GM23248 (cell line): ENCODE data around the gene DIP2C. TPM values are rescaled to one million over a fixed set of nuclear protein-coding genes. Genes with fewer than 3 reads are reported as not detected.
"Not testable (repeated sequence)": the region's sequence is repeated elsewhere in the genome, so short reads cannot be mapped to it uniquely, and the experiment has no call there.

Experiments
- DNase-seq: peaks from one replicate; pipeline ENCODE4 v3.0.0-alpha.2; 2015
- H2AFZ ChIP-seq: fragments of 200-600 bp; sonication (generic); 2 replicates; pipeline ENCODE4 v1.6.1; 2016; ENCODE audit warnings: antibody characterized with exemption
- H3F3A ChIP-seq: fragments of 200-600 bp; sonication (generic); 2 replicates; pipeline ENCODE4 v1.6.1; 2016; ENCODE audit warnings: mild to moderate bottlenecking, antibody characterized with exemption, mixed run types; ENCODE audit not compliant: insufficient read depth
- H3K27ac ChIP-seq: fragments of 200-600 bp; sonication (generic); 2 replicates; pipeline ENCODE4 v1.5.1; 2016; ENCODE audit warnings: mild to moderate bottlenecking
- H3K27me3 ChIP-seq: fragments of 200-600 bp; sonication (generic); replicated peaks from 2 replicates; pipeline ENCODE4 v1.6.1; 2016; ENCODE audit warnings: mild to moderate bottlenecking; ENCODE audit not compliant: insufficient read depth
- H3K36me3 ChIP-seq: fragments of 200-600 bp; sonication (generic); 2 replicates; pipeline ENCODE4 v1.6.1; 2016; ENCODE audit warnings: low read depth, mild to moderate bottlenecking
- H3K4me1 ChIP-seq: fragments of 200-600 bp; sonication (generic); 2 replicates; pipeline ENCODE4 v1.6.1; 2016; ENCODE audit warnings: mild to moderate bottlenecking; ENCODE audit not compliant: insufficient read depth
- H3K4me2 ChIP-seq: fragments of 200-600 bp; sonication (generic); one replicate; pipeline ENCODE4 v1.6.1; 2016; ENCODE audit warnings: mild to moderate bottlenecking; ENCODE audit not compliant: unreplicated experiment
- H3K4me3 ChIP-seq: fragments of 200-600 bp; sonication (generic); 2 replicates; pipeline ENCODE4 v1.5.1; 2016; ENCODE audit warnings: mild to moderate bottlenecking
- H3K79me2 ChIP-seq: fragments of 200-600 bp; sonication (generic); 2 replicates; pipeline ENCODE4 v1.6.1; 2016; ENCODE audit warnings: mild to moderate bottlenecking; ENCODE audit not compliant: insufficient read depth
- H3K9ac ChIP-seq: fragments of 200-600 bp; sonication (generic); 2 replicates; pipeline ENCODE4 v1.6.1; 2016; ENCODE audit warnings: mild to moderate bottlenecking
- H3K9me2 ChIP-seq: fragments of 200-600 bp; sonication (generic); 2 replicates; pipeline ENCODE4 v1.6.1; 2016; ENCODE audit warnings: mixed run types, mild to moderate bottlenecking, moderate library complexity; ENCODE audit not compliant: insufficient read depth
- H3K9me3 ChIP-seq: fragments of 200-600 bp; sonication (generic); one replicate; pipeline ENCODE4 v1.6.1; 2017; ENCODE audit warnings: low read depth
- H4K20me1 ChIP-seq: fragments of 200-600 bp; sonication (generic); 2 replicates; pipeline ENCODE4 v1.6.0; 2016; ENCODE audit not compliant: insufficient read depth
- EZH2 ChIP-seq: fragments of 200-600 bp; sonication (generic); IDR thresholded peaks from 2 replicates; pipeline ENCODE4 v1.6.1; 2018; ENCODE audit warnings: antibody characterized with exemption, mild to moderate bottlenecking; ENCODE audit not compliant: insufficient read depth, poor library complexity, severe bottlenecking
- EZH2phosphoT487 ChIP-seq: fragments of 200-600 bp; sonication (generic); IDR thresholded peaks from 2 replicates; pipeline ENCODE4 v1.6.1; 2018; ENCODE audit warnings: antibody characterized with exemption, moderate library complexity, mild to moderate bottlenecking, low read depth; ENCODE audit not compliant: insufficient read depth
- WGBS, 2 experiments: methylation state at CpG; one replicate each; pipeline ENCODE4 v1.1.6; 2015 to 2017; ENCODE audit warnings: low lambda C conversion rate in 2 of 2, low coverage in 1 of 2; ENCODE audit errors: missing lambda C conversion rate in 2 of 2; 5-methylcytosine and 5-hydroxymethylcytosine counted together
- in situ Hi-C: fragments of 300-500 bp; cut with MboI; formaldehyde crosslinking; loops from 2 replicates; pipeline ENCODE4 v1.15.0; 2020
- polyA plus RNA-seq: library from polyadenylated mRNA; unstranded; fragments of >200 nt; fragmentation: Nextera tagmentation; extraction: Ambion mirVana; gene quantifications from 2 replicates; pipeline ENCODE4 v1.2.1, GENCODE V29; 2016
- total RNA-seq: library from RNA; depleted of rRNA; stranded (reverse); fragments of >200 nt; shearing (Covaris generic); gene quantifications from 2 replicates; pipeline ENCODE4 v1.2.3, GENCODE V29; 2014

Gene DIP2C
- total and polyA plus RNA-seq, 2 experiments from 2014 or later: 12.0 to 13.1 TPM

DNA sequence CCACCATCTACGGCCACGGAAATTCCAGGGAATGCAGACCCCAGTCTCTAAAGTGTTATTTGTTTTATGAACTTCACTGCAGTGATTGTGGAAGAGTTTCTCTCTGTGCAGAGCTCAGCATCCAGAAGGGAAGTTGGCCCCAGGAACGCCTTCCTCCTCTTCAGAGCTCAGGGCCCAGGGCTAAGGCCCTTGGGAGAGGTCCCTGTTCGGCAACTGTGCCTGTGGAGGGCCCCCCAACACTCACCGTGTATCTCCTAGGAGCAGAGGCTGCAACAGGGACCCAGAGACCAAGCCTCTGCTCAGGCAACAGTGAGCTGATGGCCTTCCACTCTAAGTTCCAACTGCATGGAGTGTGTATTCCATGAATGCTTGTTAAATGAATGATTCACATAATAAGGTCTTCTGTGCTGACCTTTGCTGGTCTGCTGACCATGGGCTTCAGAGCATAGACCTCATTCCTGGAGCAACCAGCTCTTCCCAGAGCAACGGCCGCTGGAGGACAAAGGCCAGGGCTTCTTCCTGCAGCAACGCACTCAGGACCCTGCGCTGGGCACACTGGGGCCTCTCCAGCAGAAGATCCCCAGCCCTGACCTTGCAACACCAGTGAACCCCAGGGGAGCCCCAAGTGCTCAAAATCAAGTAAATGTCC is 7.7 kb downstream of the DIP2C start:
- peaks cover 32% of the 10 kb centered on the region for H3F3A ChIP-seq
- no peak overlapping the region for H3K4me2 ChIP-seq
- no peak overlapping the region for H2AFZ ChIP-seq
- peaks cover 3% of the 10 kb centered on the region; the same call in 1 of the 2 replicates for H4K20me1 ChIP-seq
- peaks cover 29% of the 10 kb centered on the region for H3K4me1 ChIP-seq
- H3K9me3 ChIP-seq: no peaks in the 10 kb centered on the region
- H3K79me2 ChIP-seq: peaks cover 80% of the 10 kb centered on the region
- H3K4me3 ChIP-seq: no peak overlapping the region
- TF ChIP-seq EZH2phosphoT487 (no peak), EZH2 (no peak)
- in situ Hi-C loops: no loop called here
- H3K9me2 ChIP-seq: no peaks in the 10 kb centered on the region
- H3K36me3 ChIP-seq: no peaks in the 10 kb centered on the region
- H3K27ac ChIP-seq: peak overlapping the region; percentile 98
- no peak overlapping the region for H3K9ac ChIP-seq
- peak; percentile 30 for DNase-seq
- no peaks in the 10 kb centered on the region for H3K27me3 ChIP-seq
- WGBS, 2 experiments: 91 to 97% methylated on average over 9 of the region's 9 CpGs

DNA sequence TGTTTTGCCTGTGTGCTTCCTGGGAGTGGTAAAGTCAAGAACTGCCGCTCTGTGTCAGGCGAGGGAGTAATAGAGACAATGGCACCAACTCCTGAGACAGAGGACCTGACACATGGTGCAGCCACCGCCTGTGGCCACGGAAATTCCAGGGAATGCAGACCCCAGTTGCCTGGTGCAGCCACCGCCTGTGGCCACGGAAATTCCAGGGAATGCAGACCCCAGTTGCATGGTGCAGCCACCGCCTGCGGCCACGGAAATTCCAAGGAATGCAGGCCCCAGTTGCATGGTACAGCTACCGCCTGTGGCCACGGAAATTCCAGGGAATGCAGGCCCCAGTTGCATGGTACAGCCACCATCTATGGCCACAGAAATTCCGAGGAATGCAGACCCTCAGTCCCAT is 8.7 kb downstream of the DIP2C start:
- H3K27ac ChIP-seq: no peak overlapping the region
- H2AFZ ChIP-seq: no peak overlapping the region
- TF ChIP-seq EZH2: no peak
- no peak for TF ChIP-seq EZH2phosphoT487
- DNase-seq: no peak
- H3K9me3 ChIP-seq: no peaks in the 10 kb centered on the region
- peaks cover 30% of the 10 kb centered on the region for H3K4me1 ChIP-seq
- in situ Hi-C loops: no loop called here
- WGBS, 2 experiments: 96 to 97% methylated on average over 12 of the region's 12 CpGs
- no peak overlapping the region for H3K9ac ChIP-seq
- peaks cover 32% of the 10 kb centered on the region for H3F3A ChIP-seq
- H3K27me3 ChIP-seq: no peaks in the 10 kb centered on the region
- no peaks in the 10 kb centered on the region for H3K36me3 ChIP-seq
- H3K9me2 ChIP-seq: no peaks in the 10 kb centered on the region
- no peak overlapping the region for H3K4me3 ChIP-seq
- H3K4me2 ChIP-seq: no peak overlapping the region
- peaks cover 80% of the 10 kb centered on the region for H3K79me2 ChIP-seq
- H4K20me1 ChIP-seq: peaks cover 3% of the 10 kb centered on the region; the same call in 1 of the 2 replicates

DNA sequence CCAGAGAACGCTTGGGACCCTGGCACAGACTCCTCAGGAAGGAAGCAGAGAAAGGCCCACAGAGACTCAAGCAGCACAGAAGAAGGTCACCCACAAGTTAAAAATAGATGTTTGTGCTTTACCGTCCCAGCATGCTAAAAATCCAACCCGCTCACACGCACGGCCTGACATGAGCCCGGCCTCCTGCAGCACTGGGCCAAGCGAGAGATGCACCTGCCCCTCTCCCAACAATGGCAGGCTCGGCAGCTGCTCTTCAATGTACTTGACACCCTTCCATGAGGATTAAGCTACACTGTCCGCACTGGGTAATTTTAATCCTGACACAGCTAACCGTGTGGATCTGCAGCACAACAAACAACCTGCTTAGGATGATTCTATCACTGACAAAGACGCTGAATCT is 9.3 kb downstream of the DIP2C start:
- Histone ChIP-seq H3K27me3 (no peaks in the 10 kb centered on the region), H4K20me1 (peaks cover 3% of the 10 kb centered on the region; the same call in 1 of the 2 replicates)
- DNase-seq: no peak

DNA sequence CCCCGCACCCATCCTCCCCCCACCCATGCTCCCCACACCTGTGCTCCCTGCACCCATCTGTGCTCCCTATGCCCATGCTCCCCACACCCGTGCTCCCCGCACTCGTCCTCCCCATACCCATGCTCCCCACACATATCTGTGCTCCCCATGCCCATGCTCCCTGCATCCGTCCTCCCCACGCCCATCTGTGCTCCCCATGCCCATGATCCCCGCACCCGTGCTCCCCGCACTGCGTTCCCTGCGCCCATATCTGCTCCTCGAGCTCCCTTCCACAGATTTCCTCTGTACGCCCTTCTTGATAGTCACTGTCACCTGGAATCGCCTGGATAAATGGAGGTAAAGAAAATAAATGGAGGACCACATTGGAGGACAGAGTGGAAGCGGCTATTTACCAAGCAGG is 9.9 kb downstream of the DIP2C start:
- H3K27ac ChIP-seq: no peak overlapping the region
- no peaks in the 10 kb centered on the region for H3K9me3 ChIP-seq
- no peak overlapping the region for H3K9ac ChIP-seq
- peaks cover 81% of the 10 kb centered on the region for H3K79me2 ChIP-seq
- peaks cover 32% of the 10 kb centered on the region for H3F3A ChIP-seq
- WGBS, 2 experiments: 97 to 98% methylated on average over 9 to 15 of the region's 15 CpGs
- no peaks in the 10 kb centered on the region for H3K36me3 ChIP-seq
- H4K20me1 ChIP-seq: peaks cover 3% of the 10 kb centered on the region; the same call in 1 of the 2 replicates
- in situ Hi-C loops: no loop called here
- no peak for TF ChIP-seq EZH2phosphoT487
- no peak for TF ChIP-seq EZH2
- no peaks in the 10 kb centered on the region for H3K9me2 ChIP-seq
- H3K4me1 ChIP-seq: peaks cover 29% of the 10 kb centered on the region
- DNase-seq: no peak
- H2AFZ ChIP-seq: no peak overlapping the region
- no peaks in the 10 kb centered on the region for H3K27me3 ChIP-seq
- H3K4me2 ChIP-seq: no peak overlapping the region
- no peak overlapping the region for H3K4me3 ChIP-seq

More for the DNA sequence above, 9.3 kb downstream of the DIP2C start:
- in situ Hi-C loops: no loop called here
- no peak overlapping the region for H3K9ac ChIP-seq
- peaks cover 80% of the 10 kb centered on the region for H3K79me2 ChIP-seq
- no peak overlapping the region for H3K4me2 ChIP-seq
- no peak overlapping the region for H3K27ac ChIP-seq
- no peaks in the 10 kb centered on the region for H3K9me3 ChIP-seq
- no peak overlapping the region for H2AFZ ChIP-seq
- 87 to 89% methylated on average over 11 of the region's 11 CpGs for WGBS, 2 experiments
- peaks cover 32% of the 10 kb centered on the region for H3F3A ChIP-seq
- TF ChIP-seq EZH2 (no peak), EZH2phosphoT487 (no peak)
- H3K4me3 ChIP-seq: no peak overlapping the region
- no peaks in the 10 kb centered on the region for H3K9me2 ChIP-seq
- H3K36me3 ChIP-seq: no peaks in the 10 kb centered on the region
- peaks cover 30% of the 10 kb centered on the region for H3K4me1 ChIP-seq

GRCh38 chr10:678662-679005 is 10.8 kb downstream of the DIP2C start:
- peaks cover 83% of the 10 kb centered on the region for H3K79me2 ChIP-seq
- H3K9ac ChIP-seq, H3K9me3 ChIP-seq, in situ Hi-C loops, DNase-seq, H4K20me1 ChIP-seq, H3K27me3 ChIP-seq, H3K9me2 ChIP-seq, H3K36me3 ChIP-seq, H3K4me2 ChIP-seq, H3K27ac ChIP-seq, H2AFZ ChIP-seq, H3K4me3 ChIP-seq: not testable (repeated sequence)
- peaks cover 23% of the 10 kb centered on the region for H3F3A ChIP-seq
- WGBS, 2 experiments: 66% methylated on average over 16 of the region's 24 CpGs; no CpG with 5 or more reads in 1 of the 2 experiments
- peaks cover 22% of the 10 kb centered on the region; the same call in 1 of the 2 replicates for H3K4me1 ChIP-seq
